ENCODE data around the gene DHX38.

GRCh38 chr16:72085002-72085401 is 8.6 kb upstream of the DHX38 start:
- TF ChIP-seq POLR2A (IDR thresholded peaks at IDR 0.05) = no peak
- no peak for TF ChIP-seq CTCF (IDR thresholded peaks at IDR 0.05)
